Ishikawa (cell line): ENCODE results near the gene JARID2.

ENCODE experiments used
- CEBPB ChIP-seq: IDR thresholded peaks from 2 replicates; pipeline ENCODE4 v1.6.1; 2012
- EGR1 ChIP-seq: IDR thresholded peaks from 2 replicates; pipeline ENCODE4 v1.6.1; 2012
- EP300 ChIP-seq: IDR thresholded peaks from 2 replicates; pipeline ENCODE4 v1.6.1; 2012; ENCODE audit warnings: borderline replicate concordance
- FOXM1 ChIP-seq: IDR thresholded peaks from 2 replicates; pipeline ENCODE4 v1.6.1; 2012; ENCODE audit warnings: low read depth, borderline replicate concordance
- NFIC ChIP-seq: IDR thresholded peaks from 2 replicates; pipeline ENCODE4 v1.6.1; 2012
- RAD21 ChIP-seq: IDR thresholded peaks from 2 replicates; pipeline ENCODE4 v1.6.1; 2012; ENCODE audit warnings: low read depth
- TAF1 ChIP-seq: IDR thresholded peaks from 2 replicates; pipeline ENCODE4 v1.6.1; 2012; ENCODE audit warnings: low read depth, mild to moderate bottlenecking
- YY1 ChIP-seq: IDR thresholded peaks from 2 replicates; pipeline ENCODE4 v1.6.1; 2012; ENCODE audit warnings: low read depth
- ZBTB7A ChIP-seq: IDR thresholded peaks from 2 replicates; pipeline ENCODE4 v1.6.1; 2012; ENCODE audit warnings: low read depth
- TF ChIP-seq, protein P1 (sequence below): IDR thresholded peaks from 2 replicates; pipeline ENCODE4 v1.6.1; 2012
- TF ChIP-seq, protein P2 (sequence below): IDR thresholded peaks from 2 replicates; pipeline ENCODE4 v1.6.1; 2012; ENCODE audit warnings: low read depth, mild to moderate bottlenecking
- TF ChIP-seq, protein P3 (sequence below): IDR thresholded peaks from 2 replicates; pipeline ENCODE4 v1.6.1; 2012

DNA sequence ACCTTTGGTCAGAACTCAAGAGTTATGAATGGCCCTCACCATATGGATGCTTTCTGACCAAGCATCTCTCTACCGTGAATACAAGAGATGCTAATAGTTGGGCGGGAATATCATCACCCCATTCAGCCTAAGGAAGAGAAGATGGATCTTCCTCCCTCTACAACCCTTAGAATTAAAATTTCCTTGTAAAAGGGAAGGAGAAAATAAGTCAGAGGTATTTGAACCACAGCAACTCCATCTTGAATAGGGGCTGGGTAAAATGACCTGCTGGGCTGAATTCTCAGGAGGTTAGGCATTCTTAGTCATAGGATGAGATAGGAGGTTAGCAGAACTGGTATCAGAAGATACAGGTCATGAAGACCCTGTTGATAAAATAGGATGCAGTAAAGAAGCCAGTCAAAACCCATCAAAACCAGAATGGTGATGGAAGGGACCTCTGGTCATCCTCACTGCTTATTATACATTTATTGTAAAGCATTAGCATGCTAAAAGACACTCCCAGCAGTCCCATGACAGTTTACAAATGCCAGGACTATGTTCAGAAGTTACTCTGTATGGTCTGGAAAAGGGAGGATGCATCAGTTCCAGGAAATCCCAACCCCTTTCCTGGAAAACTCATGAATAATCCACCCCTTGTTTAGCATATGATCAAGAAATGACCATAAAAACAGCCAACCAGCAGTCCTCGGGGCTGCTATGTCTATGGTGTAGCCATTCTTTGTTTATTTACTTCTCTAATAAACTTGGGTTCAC lies 315.8 kb downstream of the JARID2 start:
- TF ChIP-seq, protein P1, sequence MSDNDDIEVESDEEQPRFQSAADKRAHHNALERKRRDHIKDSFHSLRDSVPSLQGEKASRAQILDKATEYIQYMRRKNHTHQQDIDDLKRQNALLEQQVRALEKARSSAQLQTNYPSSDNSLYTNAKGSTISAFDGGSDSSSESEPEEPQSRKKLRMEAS: no peak
- TF ChIP-seq NFIC (no peak), FOXM1 (no peak), TAF1 (no peak), ZBTB7A (no peak), RAD21 (no peak), YY1 (no peak), EP300 (no peak), EGR1 (no peak), CEBPB (no peak)
- TF ChIP-seq, protein P2, sequence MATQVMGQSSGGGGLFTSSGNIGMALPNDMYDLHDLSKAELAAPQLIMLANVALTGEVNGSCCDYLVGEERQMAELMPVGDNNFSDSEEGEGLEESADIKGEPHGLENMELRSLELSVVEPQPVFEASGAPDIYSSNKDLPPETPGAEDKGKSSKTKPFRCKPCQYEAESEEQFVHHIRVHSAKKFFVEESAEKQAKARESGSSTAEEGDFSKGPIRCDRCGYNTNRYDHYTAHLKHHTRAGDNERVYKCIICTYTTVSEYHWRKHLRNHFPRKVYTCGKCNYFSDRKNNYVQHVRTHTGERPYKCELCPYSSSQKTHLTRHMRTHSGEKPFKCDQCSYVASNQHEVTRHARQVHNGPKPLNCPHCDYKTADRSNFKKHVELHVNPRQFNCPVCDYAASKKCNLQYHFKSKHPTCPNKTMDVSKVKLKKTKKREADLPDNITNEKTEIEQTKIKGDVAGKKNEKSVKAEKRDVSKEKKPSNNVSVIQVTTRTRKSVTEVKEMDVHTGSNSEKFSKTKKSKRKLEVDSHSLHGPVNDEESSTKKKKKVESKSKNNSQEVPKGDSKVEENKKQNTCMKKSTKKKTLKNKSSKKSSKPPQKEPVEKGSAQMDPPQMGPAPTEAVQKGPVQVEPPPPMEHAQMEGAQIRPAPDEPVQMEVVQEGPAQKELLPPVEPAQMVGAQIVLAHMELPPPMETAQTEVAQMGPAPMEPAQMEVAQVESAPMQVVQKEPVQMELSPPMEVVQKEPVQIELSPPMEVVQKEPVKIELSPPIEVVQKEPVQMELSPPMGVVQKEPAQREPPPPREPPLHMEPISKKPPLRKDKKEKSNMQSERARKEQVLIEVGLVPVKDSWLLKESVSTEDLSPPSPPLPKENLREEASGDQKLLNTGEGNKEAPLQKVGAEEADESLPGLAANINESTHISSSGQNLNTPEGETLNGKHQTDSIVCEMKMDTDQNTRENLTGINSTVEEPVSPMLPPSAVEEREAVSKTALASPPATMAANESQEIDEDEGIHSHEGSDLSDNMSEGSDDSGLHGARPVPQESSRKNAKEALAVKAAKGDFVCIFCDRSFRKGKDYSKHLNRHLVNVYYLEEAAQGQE: no peak
- TF ChIP-seq, protein P3, sequence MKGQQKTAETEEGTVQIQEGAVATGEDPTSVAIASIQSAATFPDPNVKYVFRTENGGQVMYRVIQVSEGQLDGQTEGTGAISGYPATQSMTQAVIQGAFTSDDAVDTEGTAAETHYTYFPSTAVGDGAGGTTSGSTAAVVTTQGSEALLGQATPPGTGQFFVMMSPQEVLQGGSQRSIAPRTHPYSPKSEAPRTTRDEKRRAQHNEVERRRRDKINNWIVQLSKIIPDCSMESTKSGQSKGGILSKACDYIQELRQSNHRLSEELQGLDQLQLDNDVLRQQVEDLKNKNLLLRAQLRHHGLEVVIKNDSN: no peak
